KG1 (cell line): Measurements from ENCODE around the gene SLCO3A1.

Source experiments
- DNase-seq: peaks from one replicate; lab custom pipeline; 2025; lab: John Stamatoyannopoulos, UW

SLCO3A1 gene

DNA sequence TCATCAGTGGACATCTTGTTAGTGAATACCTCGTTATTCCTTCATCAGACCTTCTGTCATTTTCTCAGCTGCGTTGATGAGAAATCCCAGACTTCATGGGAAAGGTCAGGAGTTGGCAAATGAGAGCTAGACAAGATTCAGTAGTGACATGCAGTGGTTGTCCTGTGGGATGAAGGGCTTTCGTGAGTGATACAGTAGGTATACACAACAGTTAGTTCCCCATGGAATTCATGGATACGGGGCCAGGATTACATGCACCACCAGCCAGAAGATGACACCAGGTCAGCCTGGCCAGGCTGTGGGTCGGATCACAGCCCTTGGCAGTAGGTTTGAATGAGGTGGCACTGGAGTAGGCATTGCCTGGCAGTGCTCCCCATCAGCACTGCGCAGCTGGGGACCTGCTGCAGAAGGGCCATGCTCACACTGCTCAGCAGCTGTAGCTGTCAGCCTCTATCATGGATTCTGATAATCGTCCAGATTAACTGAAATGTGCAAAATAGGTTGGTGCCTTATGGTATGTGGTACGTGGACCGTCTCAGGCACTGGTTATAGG, 150.1 kb downstream of the SLCO3A1 start:
- no peak for DNase-seq

- DNase-seq: no peak
Measured at GRCh38 chr15:92005154-92005553, 151.6 kb downstream of the SLCO3A1 start.

DNA sequence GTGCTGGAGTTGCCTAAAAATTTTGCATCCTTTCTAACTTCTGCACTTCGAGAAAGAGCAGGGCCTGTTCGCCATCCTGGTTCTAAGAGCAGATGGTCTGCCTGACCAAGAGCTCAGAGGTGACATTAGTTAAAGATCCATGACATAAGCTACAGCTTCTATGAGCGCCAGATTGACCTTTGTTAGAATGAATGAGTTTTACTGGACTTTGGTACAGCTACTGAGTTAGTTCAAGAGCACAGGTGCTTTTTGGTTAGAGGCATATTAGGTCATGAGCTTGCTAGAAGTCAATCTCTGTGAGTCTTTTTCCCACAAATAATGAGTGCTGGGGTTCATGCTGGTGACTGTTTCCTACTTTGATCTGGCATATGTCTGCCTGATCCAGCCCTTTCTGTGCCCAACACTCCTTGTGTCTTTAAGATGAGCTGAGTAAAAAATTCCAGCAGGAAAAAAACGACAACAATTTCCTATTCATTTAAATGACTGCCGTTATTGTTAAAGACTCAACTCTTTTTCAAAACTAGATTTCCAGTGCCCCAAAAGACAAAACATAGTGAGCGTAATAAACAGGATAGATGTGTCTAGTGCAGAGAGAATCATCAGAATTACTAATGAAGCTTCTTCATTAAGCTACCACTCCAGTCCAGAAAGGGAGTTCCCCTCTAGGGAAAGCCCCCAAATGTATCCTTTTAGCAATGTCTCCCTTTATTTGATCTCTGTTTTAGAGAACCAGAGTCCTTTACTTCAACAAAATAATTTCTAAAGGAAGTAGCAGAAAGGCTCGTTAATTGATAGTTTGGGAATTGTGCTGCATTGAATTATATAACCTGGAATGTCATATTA, 152.9 kb downstream of the SLCO3A1 start:
- no peak for DNase-seq

DNA sequence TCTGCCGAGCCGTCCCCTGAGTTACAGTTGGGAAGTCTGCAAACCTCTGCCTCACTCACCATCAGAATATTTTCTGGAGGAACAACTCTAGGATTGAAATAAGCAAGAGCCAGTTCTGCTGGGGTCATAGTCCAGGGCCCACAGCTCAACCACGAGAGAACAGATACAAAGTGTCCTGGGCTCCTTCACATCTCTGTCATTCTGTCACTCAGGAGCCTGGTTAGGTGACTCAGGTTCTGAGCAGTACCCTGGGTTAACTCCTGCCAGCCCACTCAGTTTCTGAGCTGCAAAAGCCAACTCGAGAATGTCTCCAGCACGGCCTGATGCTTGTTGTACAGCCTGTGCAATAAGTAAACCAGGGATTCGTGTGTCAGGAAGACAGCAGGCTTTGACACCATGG, 155.7 kb downstream of the SLCO3A1 start:
- no peak for DNase-seq

- no peak for DNase-seq
Measured at GRCh38 chr15:92011611-92012367, 158.3 kb downstream of the SLCO3A1 start.

- DNase-seq: no peak
Measured at GRCh38 chr15:92012368-92012629, 158.8 kb downstream of the SLCO3A1 start.

GRCh38 chr15:92012881-92013280, 159.4 kb downstream of the SLCO3A1 start:
- DNase-seq: no peak

DNA sequence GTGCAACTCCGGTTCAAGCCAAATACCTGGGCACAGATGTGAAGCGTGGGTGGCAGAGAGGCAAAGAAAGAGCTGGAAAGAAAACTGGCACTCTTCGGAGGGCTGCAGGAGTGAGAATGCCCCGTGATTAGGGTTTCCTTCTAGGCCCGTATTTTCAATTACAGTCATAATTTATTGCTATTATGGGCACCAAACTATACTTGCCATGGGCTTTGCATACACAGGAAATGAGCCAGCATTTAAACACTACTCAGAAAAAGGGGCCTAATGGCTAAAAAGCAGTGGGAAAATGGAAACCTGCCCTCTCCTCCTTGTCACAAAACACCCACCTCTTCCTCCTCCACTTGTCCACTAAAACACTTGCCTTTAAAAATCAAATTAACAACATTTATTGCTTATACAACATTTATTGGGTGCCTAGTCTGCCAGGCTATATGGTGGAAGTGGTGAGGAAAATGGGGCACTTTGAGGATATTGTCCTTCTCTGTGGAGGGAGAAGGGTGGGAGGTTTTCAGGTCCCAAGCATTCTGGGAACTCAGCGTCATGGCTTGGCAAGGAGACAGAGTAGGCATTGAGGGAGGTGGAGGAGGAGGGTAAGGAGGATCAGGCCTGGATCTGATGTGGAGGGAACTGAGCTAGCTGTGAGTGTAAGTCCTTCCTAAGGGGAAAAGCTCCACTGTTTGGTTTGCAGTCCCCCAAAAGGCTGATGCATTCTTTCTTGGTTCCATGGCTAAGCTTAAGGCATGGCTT, 160.9 kb downstream of the SLCO3A1 start:
- DNase-seq: no peak

GRCh38 chr15:92017882-92018534, 164.5 kb downstream of the SLCO3A1 start:
- DNase-seq: no peak

- no peak for DNase-seq
Measured at GRCh38 chr15:92018535-92019239, 165.2 kb downstream of the SLCO3A1 start.

- DNase-seq: no peak
Measured at GRCh38 chr15:92019706-92020105, 166.2 kb downstream of the SLCO3A1 start.

DNA sequence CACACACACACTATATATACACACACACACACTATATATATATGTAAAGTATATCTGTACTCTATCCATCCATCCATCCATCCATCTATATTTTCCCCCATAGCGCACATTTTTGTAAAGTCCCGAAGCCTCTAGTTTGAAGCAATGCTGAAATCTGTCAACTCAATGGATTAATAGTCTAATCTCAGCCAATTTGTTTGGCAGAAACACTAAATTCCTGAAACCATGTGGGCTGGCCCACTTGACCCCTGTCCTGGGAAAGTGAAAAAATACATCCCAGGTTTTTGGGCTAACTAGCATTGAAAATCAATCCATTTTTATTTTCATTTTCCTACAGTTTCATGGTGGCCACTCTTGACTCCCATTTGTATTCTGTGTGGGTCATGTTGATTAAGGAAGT, 166.7 kb downstream of the SLCO3A1 start:
- DNase-seq: no peak

DNA sequence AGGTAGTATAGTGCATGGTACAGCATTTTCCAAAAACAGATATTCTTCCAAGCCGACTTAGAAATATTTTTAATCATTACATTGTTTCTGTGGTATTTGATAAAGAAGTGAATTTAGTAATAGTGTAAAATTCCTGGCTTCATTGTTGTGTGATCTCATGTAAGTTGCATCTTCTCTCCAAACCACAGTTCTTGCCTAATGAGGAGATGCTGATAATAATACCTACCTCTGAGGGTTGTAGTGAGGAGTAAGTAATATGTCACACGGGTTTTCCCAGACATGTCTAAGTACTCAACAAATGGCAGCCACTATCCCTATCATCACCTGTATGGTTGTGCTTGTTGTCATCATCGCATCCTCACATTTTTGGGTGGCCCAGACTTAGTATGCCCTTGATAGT, 167.3 kb downstream of the SLCO3A1 start:
- no peak for DNase-seq

DNA sequence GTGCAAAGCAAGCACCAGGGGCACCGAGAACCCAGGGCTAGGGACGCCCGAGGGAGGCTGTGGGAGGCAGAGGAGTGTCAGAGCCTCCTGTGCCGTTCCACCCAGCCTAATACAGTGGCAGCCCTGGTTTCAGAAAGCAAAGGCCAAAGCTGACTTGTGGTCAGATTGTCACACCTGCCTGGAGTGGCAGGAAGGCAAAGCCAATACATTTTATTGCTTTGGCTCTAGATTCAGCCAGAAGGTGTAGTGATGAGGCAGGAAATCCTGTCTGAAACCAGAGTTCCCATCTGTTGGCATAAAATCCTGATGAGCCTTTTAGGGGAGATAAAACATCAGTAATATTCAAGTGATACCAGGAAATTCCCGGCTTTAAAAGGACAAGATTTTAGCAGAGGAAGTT, 168.3 kb downstream of the SLCO3A1 start:
- DNase-seq: no peak

DNA sequence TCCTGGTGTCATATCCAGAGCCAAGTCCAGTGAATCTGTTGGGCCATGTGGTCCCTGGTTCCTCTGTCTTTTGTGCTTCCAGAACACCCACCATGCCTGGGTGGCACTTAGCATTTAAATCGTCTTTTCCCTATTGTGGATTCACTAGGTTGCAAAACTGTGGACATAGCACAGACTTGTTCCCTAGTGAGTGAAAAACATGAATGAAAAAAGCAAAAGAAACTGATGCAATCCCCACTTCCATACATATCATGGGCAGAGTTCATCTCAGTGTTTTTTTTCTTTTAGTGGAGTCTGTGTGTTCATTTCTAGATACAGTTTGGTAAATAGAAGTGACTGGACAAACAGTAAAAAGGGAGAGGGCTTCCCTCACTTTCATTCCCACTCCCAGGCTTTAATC, 170.5 kb downstream of the SLCO3A1 start:
- DNase-seq: no peak

- no peak for DNase-seq
Measured at GRCh38 chr15:92025706-92026270, 172.3 kb downstream of the SLCO3A1 start.

DNA sequence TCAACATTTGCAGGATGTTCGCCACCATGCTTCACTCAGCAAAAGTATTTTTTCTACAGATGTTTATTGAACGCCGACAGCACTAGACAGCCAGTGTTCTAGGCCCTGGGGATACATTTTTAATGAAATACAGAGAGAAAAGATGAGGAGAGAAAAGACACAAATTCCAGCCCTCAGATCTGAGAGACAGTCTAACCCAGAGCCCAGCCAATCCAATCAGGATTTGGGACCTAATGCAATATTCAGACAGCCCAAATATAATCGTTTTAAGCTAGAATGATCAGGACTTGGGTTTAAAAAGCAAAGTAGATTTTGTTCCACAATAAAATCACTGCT, 174.8 kb downstream of the SLCO3A1 start:
- no peak for DNase-seq

DNA sequence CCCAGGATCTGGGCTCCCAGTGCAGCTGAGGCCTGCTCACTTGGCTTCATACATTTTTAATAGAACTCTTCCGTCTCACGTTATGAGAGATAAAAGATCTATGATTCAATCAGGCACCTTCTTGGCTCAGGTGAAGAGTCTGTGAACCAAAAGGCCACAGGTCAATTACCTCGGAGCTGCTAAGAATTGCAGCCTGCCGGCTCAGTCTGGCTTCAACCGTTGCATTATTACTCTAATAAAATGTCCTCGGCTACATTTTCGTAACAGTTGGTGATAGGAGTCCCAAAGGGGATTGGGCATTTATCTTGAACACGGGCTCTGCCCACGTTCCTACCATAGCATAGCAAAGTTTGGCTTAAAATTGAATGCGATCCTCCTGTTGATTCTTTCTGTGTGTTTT, 176.3 kb downstream of the SLCO3A1 start:
- DNase-seq: no peak

- DNase-seq: no peak
Measured at GRCh38 chr15:92033314-92033713, 179.8 kb downstream of the SLCO3A1 start.

DNA sequence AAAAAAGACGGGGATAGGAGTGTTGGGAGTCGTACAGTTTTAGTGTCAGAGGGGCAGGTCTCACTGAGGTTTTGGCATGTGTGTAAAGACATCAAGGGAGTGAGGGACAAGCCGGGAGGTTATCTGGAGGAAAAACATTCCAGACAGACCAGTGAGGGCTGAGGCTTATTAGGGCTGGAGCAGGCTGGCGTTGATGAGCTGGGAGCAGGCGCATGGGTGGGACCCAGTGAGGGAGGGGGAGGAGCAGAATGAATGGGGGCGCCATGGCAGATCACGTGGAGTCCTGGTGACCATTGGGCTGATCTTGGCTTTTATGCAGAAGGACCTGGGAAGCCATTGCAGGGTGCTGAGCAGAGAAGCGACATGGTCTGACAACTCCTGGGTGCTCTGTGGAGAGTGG, 180.2 kb downstream of the SLCO3A1 start:
- DNase-seq: no peak

DNA sequence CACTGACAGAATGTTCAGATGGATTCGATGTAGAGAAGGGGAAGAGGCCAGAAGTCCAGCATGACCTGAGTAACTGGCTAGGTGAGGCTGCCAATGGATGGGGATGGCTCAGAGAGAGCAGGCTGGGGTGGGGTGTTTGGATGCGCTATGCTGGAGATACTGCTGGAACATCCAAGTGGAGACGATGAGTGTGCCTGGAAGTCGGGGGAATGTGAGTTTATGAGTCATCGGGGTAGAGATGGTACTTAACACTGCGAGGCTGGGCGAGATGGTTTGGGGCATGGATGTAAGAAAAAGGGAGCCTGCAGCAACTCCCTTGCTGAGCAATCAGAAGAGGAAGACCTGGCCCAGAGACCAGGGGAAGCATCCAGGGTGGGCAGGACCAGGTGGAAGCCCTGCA, 180.7 kb downstream of the SLCO3A1 start:
- DNase-seq: no peak
